ENCODE measurements around the gene DNAJB6.

Gene DNAJB6

GRCh38 chr7:157457355-157458253 lies 120.8 kb downstream of the DNAJB6 start:
- TF ChIP-seq SIN3A (IDR thresholded peaks at IDR 0.05; ENCODE audit: borderline replicate concordance, insufficient read depth, low read length), result no peak

GRCh38 chr7:157458254-157458633 lies 121.4 kb downstream of the DNAJB6 start:
- TF ChIP-seq POLR2AphosphoS5 (IDR thresholded peaks at IDR 0.05; ENCODE audit: low read depth, low read length) (no peak), REST (IDR thresholded peaks at IDR 0.05; ENCODE audit: insufficient read depth in 1 of 2, low read depth in 2 of 2, low read length in 2 of 2) (no peak), SIN3A (IDR thresholded peaks at IDR 0.05; ENCODE audit: borderline replicate concordance, insufficient read depth, low read length) (no peak)

- TF ChIP-seq SIN3A (IDR thresholded peaks at IDR 0.05; ENCODE audit: borderline replicate concordance, insufficient read depth, low read length), result no peak
- no peak for TF ChIP-seq REST (IDR thresholded peaks at IDR 0.05; ENCODE audit: insufficient read depth in 1 of 2, low read depth in 2 of 2, low read length in 2 of 2)
- no peak for TF ChIP-seq FOXP2 (optimal IDR thresholded peaks at IDR 0.05; ENCODE audit: borderline replicate concordance, extremely low read depth, extremely low read length, insufficient read depth)
- no peak for TF ChIP-seq TAF1 (IDR thresholded peaks at IDR 0.05; ENCODE audit: borderline replicate concordance, insufficient read depth, low read length)
- TF ChIP-seq POLR2AphosphoS5 (IDR thresholded peaks at IDR 0.05; ENCODE audit: low read depth, low read length), result no peak
Measured at GRCh38 chr7:157459966-157460365, 123.2 kb downstream of the DNAJB6 start.

- TF ChIP-seq SIN3A (IDR thresholded peaks at IDR 0.05; ENCODE audit: borderline replicate concordance, insufficient read depth, low read length) (no peak), POLR2AphosphoS5 (IDR thresholded peaks at IDR 0.05; ENCODE audit: low read depth, low read length) (no peak), TAF1 (IDR thresholded peaks at IDR 0.05; ENCODE audit: borderline replicate concordance, insufficient read depth, low read length) (no peak), FOXP2 (optimal IDR thresholded peaks at IDR 0.05; ENCODE audit: borderline replicate concordance, extremely low read depth, extremely low read length, insufficient read depth) (no peak), REST (IDR thresholded peaks at IDR 0.05; ENCODE audit: insufficient read depth in 1 of 2, low read depth in 2 of 2, low read length in 2 of 2) (no peak)
Measured at GRCh38 chr7:157460721-157461120, 123.9 kb downstream of the DNAJB6 start.

GRCh38 chr7:157461573-157462418 lies 125.0 kb downstream of the DNAJB6 start:
- TF ChIP-seq REST (IDR thresholded peaks at IDR 0.05; ENCODE audit: insufficient read depth in 1 of 2, low read depth in 2 of 2, low read length in 2 of 2) (no peak), TAF1 (IDR thresholded peaks at IDR 0.05; ENCODE audit: borderline replicate concordance, insufficient read depth, low read length) (no peak), POLR2AphosphoS5 (IDR thresholded peaks at IDR 0.05; ENCODE audit: low read depth, low read length) (no peak), FOXP2 (optimal IDR thresholded peaks at IDR 0.05; ENCODE audit: borderline replicate concordance, extremely low read depth, extremely low read length, insufficient read depth) (no peak), SIN3A (IDR thresholded peaks at IDR 0.05; ENCODE audit: borderline replicate concordance, insufficient read depth, low read length) (no peak)
